Subcutaneous abdominal adipose tissue (tissue), 5 donors: ENCODE data around the gene NCAPG.
"Not testable (repeated sequence)": the region's sequence is repeated elsewhere in the genome, so short reads cannot be mapped to it uniquely, and the experiment has no call there.

Experiments used
- H3K27ac ChIP-seq: one replicate; pipeline ENCODE4 v1.7.0; 2013; ENCODE audit warnings: low read depth, mild to moderate bottlenecking, inconsistent platforms, low read length, moderate library complexity
- H3K27me3 ChIP-seq, 5 donors: one replicate each; pipeline ENCODE4 v1.7.0; 2013; ENCODE audit warnings: low read length in 5 of 5, inconsistent platforms in 1 of 5; ENCODE audit not compliant: control insufficient read depth in 5 of 5, insufficient read depth in 4 of 5
- H3K36me3 ChIP-seq, 5 donors: one replicate each; pipeline ENCODE4 v1.7.0; 2013; ENCODE audit warnings: low read length in 5 of 5; ENCODE audit not compliant: control insufficient read depth in 5 of 5, insufficient read depth in 5 of 5
- H3K4me1 ChIP-seq, 5 donors: one replicate each; pipeline ENCODE4 v1.7.0; 2013; ENCODE audit warnings: low read length in 5 of 5, mild to moderate bottlenecking in 3 of 5, moderate library complexity in 1 of 5; ENCODE audit not compliant: control insufficient read depth in 5 of 5, insufficient read depth in 5 of 5
- H3K4me3 ChIP-seq, 5 donors: one replicate each; pipeline ENCODE4 v1.7.0; 2013; ENCODE audit warnings: low read length in 5 of 5, low read depth in 1 of 5
- H3K9ac ChIP-seq, 5 donors: one replicate each; pipeline ENCODE4 v1.7.0; 2013; ENCODE audit warnings: low read length in 5 of 5, mild to moderate bottlenecking in 4 of 5, moderate library complexity in 3 of 5
- H3K9me3 ChIP-seq, 5 donors: one replicate each; pipeline ENCODE4 v1.7.0; 2013; ENCODE audit warnings: low read length in 5 of 5; ENCODE audit not compliant: control insufficient read depth in 5 of 5
- donor health status: healthy.
- donor health status: healthy.
- donor health status: healthy.
- donor health status: healthy.
- donor health status: healthy.

NCAPG gene

GRCh38 chr4:17817027-17817426, 6.2 kb downstream of the NCAPG start:
- Histone ChIP-seq H3K27me3 (no peaks in the 10 kb centered on the region), H3K9ac (no peak overlapping the region), H3K9me3 (no peaks in the 10 kb centered on the region), H3K27ac (no peak overlapping the region), H3K4me1 (no peaks in the 10 kb centered on the region), H3K36me3 (no peaks in the 10 kb centered on the region), H3K4me3 (no peak overlapping the region)

GRCh38 chr4:17823871-17824669, 13.3 kb downstream of the NCAPG start:
- no peaks in the 10 kb centered on the region for H3K36me3 ChIP-seq
- H3K27me3 ChIP-seq, result no peaks in the 10 kb centered on the region
- H3K9ac ChIP-seq, result no peak overlapping the region
- no peak overlapping the region for H3K4me3 ChIP-seq
- no peak overlapping the region for H3K27ac ChIP-seq
- no peaks in the 10 kb centered on the region for H3K9me3 ChIP-seq
- no peaks in the 10 kb centered on the region for H3K4me1 ChIP-seq

- Histone ChIP-seq H3K27ac (no peak overlapping the region), H3K9ac (no peak overlapping the region), H3K4me3 (no peak overlapping the region), H3K27me3 (no peaks in the 10 kb centered on the region), H3K36me3 (peaks cover 0 to 11% (median 0%) of the 10 kb centered on the region in 5 donors), H3K4me1 (no peaks in the 10 kb centered on the region), H3K9me3 (no peaks in the 10 kb centered on the region)
Observed at GRCh38 chr4:17846266-17846665, 35.5 kb downstream of the NCAPG start.

- H3K27me3 ChIP-seq, H3K9me3 ChIP-seq, H3K4me3 ChIP-seq, H3K4me1 ChIP-seq, H3K36me3 ChIP-seq, H3K27ac ChIP-seq, H3K9ac ChIP-seq: not testable (repeated sequence)
Observed at GRCh38 chr4:17850295-17850694, 39.5 kb downstream of the NCAPG start.

- H3K36me3 ChIP-seq, result no peaks in the 10 kb centered on the region
- no peak overlapping the region for H3K4me3 ChIP-seq
- H3K27ac ChIP-seq, result no peak overlapping the region
- no peaks in the 10 kb centered on the region for H3K9me3 ChIP-seq
- H3K27me3 ChIP-seq, result no peaks in the 10 kb centered on the region
- H3K4me1 ChIP-seq, result no peaks in the 10 kb centered on the region
- no peak overlapping the region for H3K9ac ChIP-seq
Observed at GRCh38 chr4:17851959-17852358, 41.2 kb downstream of the NCAPG start.

GRCh38 chr4:17854036-17854435, 43.3 kb downstream of the NCAPG start:
- Histone ChIP-seq H3K27me3 (no peaks in the 10 kb centered on the region), H3K36me3 (no peaks in the 10 kb centered on the region), H3K4me3 (no peak overlapping the region), H3K27ac (no peak overlapping the region), H3K4me1 (no peaks in the 10 kb centered on the region), H3K9ac (no peak overlapping the region), H3K9me3 (no peaks in the 10 kb centered on the region)

- Histone ChIP-seq H3K36me3 (peaks cover 0 to 2% (median 0%) of the 10 kb centered on the region in 5 donors), H3K27me3 (no peaks in the 10 kb centered on the region), H3K9me3 (peaks cover 0 to 6% (median 0%) of the 10 kb centered on the region in 5 donors), H3K4me1 (no peaks in the 10 kb centered on the region), H3K4me3 (no peak overlapping the region), H3K9ac (no peak overlapping the region), H3K27ac (no peak overlapping the region)
Observed at GRCh38 chr4:17859793-17860406, 49.1 kb downstream of the NCAPG start.

GRCh38 chr4:17861906-17862305, 51.1 kb downstream of the NCAPG start:
- not testable (repeated sequence) for H3K9ac ChIP-seq, H3K36me3 ChIP-seq, H3K27ac ChIP-seq, H3K4me3 ChIP-seq, H3K9me3 ChIP-seq, H3K4me1 ChIP-seq, H3K27me3 ChIP-seq

- Histone ChIP-seq H3K4me1 (no peaks in the 10 kb centered on the region), H3K36me3 (peaks cover 0 to 5% (median 0%) of the 10 kb centered on the region in 5 donors), H3K27ac (no peak overlapping the region), H3K9me3 (peaks cover 0 to 6% (median 0%) of the 10 kb centered on the region in 5 donors), H3K4me3 (no peak overlapping the region), H3K27me3 (no peaks in the 10 kb centered on the region), H3K9ac (no peak overlapping the region)
Observed at GRCh38 chr4:17865866-17866363, 55.1 kb downstream of the NCAPG start.

GRCh38 chr4:17866810-17867209, 56.0 kb downstream of the NCAPG start:
- Histone ChIP-seq H3K36me3 (peaks cover 0 to 5% (median 0%) of the 10 kb centered on the region in 5 donors), H3K27me3 (no peaks in the 10 kb centered on the region), H3K9ac (no peak overlapping the region), H3K4me3 (no peak overlapping the region), H3K27ac (no peak overlapping the region), H3K4me1 (no peaks in the 10 kb centered on the region), H3K9me3 (peaks cover 0 to 5% (median 0%) of the 10 kb centered on the region in 5 donors)
